Endothelial cell of umbilical vein (primary cell): ENCODE data around the gene TUFT1. TPM values are rescaled to one million over a fixed set of nuclear protein-coding genes. Genes with fewer than 3 reads are reported as not detected.
"Not testable (repeated sequence)": the region's sequence is repeated elsewhere in the genome, so short reads cannot be mapped to it uniquely, and the experiment has no call there.

Source experiments
- BruUV-seq: library from RNA; stranded (reverse); fragments of 400-500 nt; replicated peaks from 2 replicates; lab custom pipeline; 2021; lab: Mats Ljungman, UMichigan
- CTCF ChIA-PET: fragments of 300-600, 350-600 bp; sonication (Branson Sonifier 250); formaldehyde crosslinking; loops from one replicate; lab custom pipeline; 2021; ENCODE audit warnings: antibody characterized with exemption, inconsistent platforms; lab: Charles Lee
- POLR2A ChIA-PET: fragments of 300-600, 350-600 bp; sonication (Branson Sonifier 250); formaldehyde crosslinking; loops from one replicate; lab custom pipeline; 2021; ENCODE audit warnings: antibody characterized with exemption, inconsistent platforms; lab: Charles Lee
- DNase-seq: peaks from one replicate; pipeline ENCODE4 v3.0.0-alpha.2; 2011; ENCODE audit warnings: low read depth, low spot score
- FAIRE-seq: peaks from 2 replicates; lab custom pipeline; 2011; peaks lifted over from hg19 to GRCh38; lab: Jason Lieb, UNC
- H2AFZ ChIP-seq: 2 replicates; pipeline ENCODE4 v1.6.0; 2012; ENCODE audit warnings: low read depth, low read length, control low read depth, inconsistent platforms
- H3K27ac ChIP-seq: 2 replicates; pipeline ENCODE4 v1.5.1; 2011; ENCODE audit warnings: low read depth, mild to moderate bottlenecking, control low read depth, low read length, moderate library complexity; ENCODE audit not compliant: insufficient read depth
- H3K27me3 ChIP-seq, 2 experiments: 2 replicates each; pipeline versions ENCODE4 v1.6.0 to v1.6.1; 2011; ENCODE audit warnings: low read length in 2 of 2, mixed read lengths in 1 of 2; ENCODE audit not compliant: control insufficient read depth in 2 of 2, insufficient read depth in 2 of 2
- H3K36me3 ChIP-seq, 2 experiments: 2 replicates in 1 of 2; 3 replicates in 1 of 2; pipeline ENCODE4 v1.5.1; 2011; ENCODE audit warnings: low read length in 2 of 2, mild to moderate bottlenecking in 1 of 2, moderate library complexity in 1 of 2; ENCODE audit not compliant: control insufficient read depth in 2 of 2, insufficient read depth in 2 of 2; ENCODE audit errors: extremely low read depth in 1 of 2
- H3K4me1 ChIP-seq: 3 replicates; pipeline ENCODE4 v1.5.1; 2011; ENCODE audit warnings: mild to moderate bottlenecking, low read length; ENCODE audit not compliant: control insufficient read depth, insufficient read depth; ENCODE audit errors: extremely low read depth
- H3K4me2 ChIP-seq: 2 replicates; pipeline ENCODE4 v1.6.1; 2011; ENCODE audit warnings: low read length, control low read depth, mixed read lengths; ENCODE audit not compliant: insufficient read depth
- H3K4me3 ChIP-seq, 3 experiments: fragments of 200-600 bp in 1 of 3; sonication (generic), shearing (Covaris generic) in 1 of 3; replicated peaks in 1 of 3; 2 replicates each; pipeline ENCODE4 v1.5.1; 2011 to 2016; ENCODE audit warnings: control low read depth in 3 of 3, low read length in 3 of 3, mild to moderate bottlenecking in 2 of 3, inconsistent platforms in 1 of 3, low read depth in 1 of 3, moderate library complexity in 1 of 3; ENCODE audit not compliant: insufficient read depth in 1 of 3
- H3K79me2 ChIP-seq: 2 replicates; pipeline ENCODE4 v1.6.0; 2012; ENCODE audit warnings: low read length, inconsistent platforms; ENCODE audit not compliant: control insufficient read depth, insufficient read depth
- H3K9ac ChIP-seq: replicated peaks from 2 replicates; pipeline ENCODE3; 2011; ENCODE audit warnings: low read length, control low read depth; ENCODE audit not compliant: insufficient read depth; ENCODE audit errors: extremely low read depth
- H3K9me1 ChIP-seq: replicated peaks from 3 replicates; pipeline ENCODE4 v1.6.0; 2011; ENCODE audit warnings: mild to moderate bottlenecking, low read length; ENCODE audit not compliant: control insufficient read depth, insufficient read depth; ENCODE audit errors: extremely low read depth
- H3K9me3 ChIP-seq: replicated peaks from 2 replicates; pipeline ENCODE4 v1.5.1; 2012; ENCODE audit warnings: low read length, inconsistent platforms; ENCODE audit not compliant: control insufficient read depth, insufficient read depth
- H4K20me1 ChIP-seq: replicated peaks from 2 replicates; pipeline ENCODE3; 2011; ENCODE audit warnings: mild to moderate bottlenecking, low read length; ENCODE audit not compliant: control insufficient read depth, insufficient read depth; ENCODE audit errors: extremely low read depth
- CTCF ChIP-seq, 2 donors: IDR thresholded peaks; 1 replicate in 1 of 2; 2 replicates in 1 of 2; pipeline ENCODE4 v1.5.1; 2011; ENCODE audit warnings: low read length in 2 of 2, mild to moderate bottlenecking in 2 of 2, moderate library complexity in 2 of 2, control low read depth in 1 of 2, inconsistent platforms in 1 of 2, low read depth in 1 of 2; ENCODE audit not compliant: insufficient read depth in 1 of 2; ENCODE audit errors: extremely low read depth in 1 of 2
- EZH2 ChIP-seq: IDR thresholded peaks from 2 replicates; pipeline ENCODE4 v1.6.1; 2012; ENCODE audit warnings: borderline replicate concordance, low read depth, mild to moderate bottlenecking, moderate library complexity, low read length, inconsistent platforms; ENCODE audit not compliant: severe bottlenecking
- FOS ChIP-seq: IDR thresholded peaks from 2 replicates; pipeline ENCODE4 v1.6.1; 2011; ENCODE audit warnings: mild to moderate bottlenecking, low read length, moderate library complexity, borderline replicate concordance; ENCODE audit not compliant: insufficient read depth
- GATA2 ChIP-seq: IDR thresholded peaks from 2 replicates; pipeline ENCODE4 v1.7.0; 2011; ENCODE audit warnings: low read depth, mild to moderate bottlenecking, moderate library complexity, mixed read lengths, low read length; ENCODE audit not compliant: insufficient read length, insufficient read depth
- JUN ChIP-seq: IDR thresholded peaks from 2 replicates; pipeline ENCODE4 v1.6.1; 2011; ENCODE audit warnings: borderline replicate concordance, low read depth; ENCODE audit not compliant: insufficient read length, insufficient read depth
- MAX ChIP-seq: IDR thresholded peaks from 2 replicates; pipeline ENCODE4 v1.6.1; 2011; ENCODE audit not compliant: insufficient read depth, insufficient read length
- MYC ChIP-seq: IDR thresholded peaks from one replicate; pipeline ENCODE4 v1.6.1; 2011; ENCODE audit warnings: mild to moderate bottlenecking, low read depth, low read length
- POLR2A ChIP-seq: IDR thresholded peaks from 2 replicates; pipeline ENCODE4 v1.6.1; 2012; ENCODE audit warnings: low read depth, mild to moderate bottlenecking, control low read depth, low read length
- POLR2AphosphoS5 ChIP-seq: IDR thresholded peaks from 2 replicates; pipeline ENCODE4 v1.6.1; 2012; ENCODE audit warnings: low read depth, mild to moderate bottlenecking, control low read depth, low read length, moderate library complexity; ENCODE audit not compliant: insufficient read depth
- dilution Hi-C: fragments of 300-500 bp; cut with MboI; formaldehyde crosslinking; loops from one replicate; pipeline ENCODE4 v1.15.0; 2019; ENCODE audit warnings: low sequenced_read_pairs; ENCODE audit not compliant: extremely low pct_ligation_motif_present
- intact Hi-C: fragments of 100-400 bp; cut with micrococcal nuclease; formaldehyde crosslinking; loops from one replicate; pipeline ENCODE4 v1.10.0; 2022
- polyA plus RNA-seq, 4 experiments: library from polyadenylated mRNA; depleted of rRNA in 3 of 4; stranded (reverse) in 3 of 4; unstranded in 1 of 4; fragments of >200 nt; gene quantifications; 2 replicates each; pipeline versions ENCODE4 v1.2.1 to v1.2.3, GENCODE V29; 2011 to 2012; ENCODE audit warnings: missing spikeins in 1 of 4
- total RNA-seq: library from RNA; stranded (reverse); gene quantifications from 2 replicates; pipeline ENCODE4 v1.2.3, GENCODE V29; 2021

Gene TUFT1
- total and polyA plus RNA-seq, 2 donors (not counting 3 experiments of a cell fraction or from before 2014, with no cell fraction given), result 4.3 to 5.1 TPM

DNA sequence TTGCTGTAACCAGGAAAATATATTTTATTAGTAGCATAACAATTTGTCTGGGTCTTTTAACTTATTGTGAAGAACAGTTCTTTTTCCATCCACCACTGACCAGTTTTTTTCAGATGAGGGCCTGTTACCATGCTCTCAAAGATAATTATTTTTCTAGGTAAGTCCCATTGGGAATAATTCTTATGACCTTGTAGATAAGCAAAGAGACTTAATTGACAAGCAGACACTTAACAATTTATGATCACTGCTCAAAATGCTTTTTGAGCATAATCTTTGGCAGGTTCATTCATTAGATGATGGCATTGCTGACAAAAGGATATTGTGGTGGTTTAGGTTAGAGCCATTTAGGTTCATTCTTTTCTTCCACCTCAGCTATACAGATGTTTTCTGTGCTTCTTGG, 78.4 kb downstream of the TUFT1 start:
- Histone ChIP-seq H3K4me2 (no peak overlapping the region), H3K36me3 (no peaks in the 10 kb centered on the region), H3K9ac (no peak overlapping the region), H3K4me1 (peaks cover 2% of the 10 kb centered on the region), H3K9me3 (no peaks in the 10 kb centered on the region), H3K79me2 (peaks cover 23% of the 10 kb centered on the region), H3K4me3 (no peak overlapping the region), H2AFZ (no peak overlapping the region), H4K20me1 (no peaks in the 10 kb centered on the region), H3K9me1 (no peaks in the 10 kb centered on the region), H3K27ac (no peak overlapping the region), H3K27me3 (no peaks in the 10 kb centered on the region)
- no TSS peak for BruUV-seq
- ChIA-PET CTCF (no interaction called here), POLR2A (interaction anchor here (0.6 kb wide), 1 partner anchor 166 kb away, joined by 7 read pairs; no protein-coding TSS in a partner anchor)
- intact Hi-C loops (no loop called here), dilution Hi-C loops (no loop called here)
- no peak for FAIRE-seq
- DNase-seq, result no peak
- no peak for TF ChIP-seq MAX
- TF ChIP-seq POLR2AphosphoS5, result no peak
- TF ChIP-seq POLR2A, result no peak
- TF ChIP-seq EZH2, result no peak
- TF ChIP-seq JUN, result no peak
- no peak for TF ChIP-seq MYC
- TF ChIP-seq FOS, result no peak
- no peak for TF ChIP-seq GATA2
- TF ChIP-seq CTCF (IDR thresholded peaks at IDR 0.05; ENCODE audit: extremely low read depth in 1 of 2, insufficient read depth in 1 of 2, low read depth in 1 of 2, low read length in 2 of 2), result no peak

- H3K36me3 ChIP-seq, dilution Hi-C loops, H4K20me1 ChIP-seq, H3K4me3 ChIP-seq, H3K27ac ChIP-seq, H3K4me2 ChIP-seq, H3K9me1 ChIP-seq, BruUV-seq, H3K9ac ChIP-seq, H3K27me3 ChIP-seq, FAIRE-seq, H3K9me3 ChIP-seq, H2AFZ ChIP-seq, DNase-seq, H3K4me1 ChIP-seq, intact Hi-C loops: not testable (repeated sequence)
- POLR2A ChIA-PET, result interaction anchor here (0.6 kb wide), 1 partner anchor 165 kb away, joined by 7 read pairs; no protein-coding TSS in a partner anchor
- peaks cover 21% of the 10 kb centered on the region for H3K79me2 ChIP-seq
- CTCF ChIA-PET, result interaction anchor here (0.9 to 1.9 kb wide), 7 partner anchors 9 to 217 kb away, joined by 3 to 8 read pairs (median 4); no protein-coding TSS in a partner anchor
Measured at GRCh38 chr1:151618996-151619395, 78.9 kb downstream of the TUFT1 start.
